ENCODE results near the gene MRPL23. TPM values are rescaled to one million over a fixed set of nuclear protein-coding genes. Genes with fewer than 3 reads are reported as not detected.
"Not testable (repeated sequence)": the region's sequence is repeated elsewhere in the genome, so short reads cannot be mapped to it uniquely, and the experiment has no call there.

The MRPL23 gene
- total and polyA plus RNA-seq, 2 donors (not counting 3 experiments of a cell fraction or from before 2014, with no cell fraction given), result 72.7 to 222 TPM

DNA sequence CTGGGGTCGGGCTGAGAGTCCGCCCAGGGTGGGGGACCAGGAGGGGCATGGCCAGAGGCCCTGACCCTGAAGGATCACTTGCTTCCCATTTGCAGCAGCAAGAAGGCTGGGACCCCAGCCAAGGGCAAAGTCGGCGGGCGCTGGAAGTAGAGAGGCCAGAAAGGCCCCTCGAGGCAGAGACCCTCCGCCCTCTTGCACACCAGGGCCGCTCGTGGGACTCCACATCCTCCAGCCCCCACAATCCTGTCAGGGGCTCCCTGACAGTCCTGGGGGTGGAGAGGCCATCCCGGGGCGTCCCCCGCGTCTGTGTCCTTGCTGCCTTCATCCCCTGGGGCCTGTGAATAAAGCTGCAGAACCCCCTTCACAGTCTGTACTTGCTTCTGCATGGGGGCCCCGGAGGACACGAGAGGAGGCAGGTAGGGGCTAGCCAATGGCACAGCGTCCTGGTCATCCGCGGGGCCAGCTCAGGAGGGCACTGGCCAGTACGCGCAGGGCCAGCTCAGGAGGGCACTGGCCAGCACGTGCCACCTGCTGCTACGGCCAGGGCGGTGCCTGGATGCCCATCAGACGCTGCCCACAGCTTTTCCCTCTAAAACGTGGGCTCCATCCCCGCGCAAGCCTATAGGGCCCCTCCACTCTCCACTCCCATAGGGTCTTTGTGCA, 8.7 kb upstream of the MRPL23 start:
- Histone ChIP-seq H3K4me2 (ENCODE audit: insufficient read depth, low read length) (no peak overlapping the region), H3K9ac (replicated peaks; ENCODE audit: extremely low read depth, insufficient read depth, low read length) (no peak overlapping the region), H3K9me1 (replicated peaks; ENCODE audit: control insufficient read depth, extremely low read depth, insufficient read depth, low read length) (no peaks in the 10 kb centered on the region), H4K20me1 (replicated peaks; ENCODE audit: control insufficient read depth, extremely low read depth, insufficient read depth, low read length) (no peaks in the 10 kb centered on the region), H3K9me3 (replicated peaks; ENCODE audit: control insufficient read depth, insufficient read depth, low read length) (no peaks in the 10 kb centered on the region), H3K27ac (ENCODE audit: insufficient read depth, low read depth, low read length) (no peak overlapping the region), H3K79me2 (ENCODE audit: control insufficient read depth, insufficient read depth, low read length) (no peaks in the 10 kb centered on the region), H3K27me3 (ENCODE audit: control insufficient read depth in 2 of 2, insufficient read depth in 2 of 2, low read length in 2 of 2) (no peaks in the 10 kb centered on the region), H2AFZ (ENCODE audit: low read depth, low read length) (no peak overlapping the region), H3K4me1 (ENCODE audit: control insufficient read depth, extremely low read depth, insufficient read depth, low read length) (no peaks in the 10 kb centered on the region), H3K4me3 (replicated peaks in 1 of 3; ENCODE audit: insufficient read depth in 1 of 3, low read depth in 1 of 3, low read length in 3 of 3) (no peak overlapping the region), H3K36me3 (ENCODE audit: control insufficient read depth in 2 of 2, extremely low read depth in 1 of 2, insufficient read depth in 2 of 2, low read length in 2 of 2) (no peaks in the 10 kb centered on the region)
- no peak for DNase-seq (ENCODE audit: low read depth, low spot score)
- no TSS peak for BruUV-seq (replicated peaks)
- ChIA-PET CTCF (interaction anchor here (0.8 to 1.5 kb wide), 2 partner anchors 28 to 56 kb away, joined by 4 to 5 read pairs; no protein-coding TSS in a partner anchor), POLR2A (no interaction called here)
- FAIRE-seq, result no peak
- no peak for TF ChIP-seq MYC (IDR thresholded peaks at IDR 0.05; ENCODE audit: low read depth, low read length)
- no peak for TF ChIP-seq JUN (IDR thresholded peaks at IDR 0.05; ENCODE audit: borderline replicate concordance, insufficient read depth, insufficient read length, low read depth)
- intact Hi-C loops (cut with micrococcal nuclease), result no loop called here
- dilution Hi-C loops (cut with MboI; ENCODE audit: extremely low pct_ligation_motif_present, low sequenced_read_pairs), result no loop called here

DNA sequence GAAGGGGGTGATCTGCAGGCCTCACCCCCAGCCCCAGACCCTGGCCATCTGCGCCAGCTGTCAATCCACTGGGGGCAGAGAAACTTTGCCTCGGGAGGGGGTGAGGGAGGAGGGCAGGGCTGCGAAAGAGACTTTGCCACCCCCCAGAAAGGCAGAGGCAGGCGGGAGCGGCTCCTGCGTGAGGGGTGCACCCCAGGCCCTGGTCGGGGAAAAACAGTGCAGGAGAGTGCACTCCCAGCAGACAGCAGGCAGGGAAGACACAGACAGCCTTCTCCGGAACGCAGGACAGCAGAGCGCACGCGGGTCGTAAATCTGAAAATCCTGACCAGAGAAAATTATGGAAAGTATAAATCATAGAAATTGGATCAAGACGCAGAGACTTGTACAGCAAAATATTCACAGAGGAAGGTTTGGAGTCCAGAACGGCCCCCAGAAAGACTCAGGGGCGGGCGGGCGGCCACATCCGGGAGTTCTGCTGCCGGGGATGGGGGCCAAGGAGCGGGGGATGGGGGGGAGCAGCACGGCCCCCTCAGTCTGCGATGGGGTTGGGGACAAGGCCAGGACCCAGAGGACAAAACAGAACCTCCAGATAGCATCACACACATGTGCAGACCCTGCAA, 8.0 kb upstream of the MRPL23 start:
- intact Hi-C loops (cut with micrococcal nuclease), result no loop called here

DNA sequence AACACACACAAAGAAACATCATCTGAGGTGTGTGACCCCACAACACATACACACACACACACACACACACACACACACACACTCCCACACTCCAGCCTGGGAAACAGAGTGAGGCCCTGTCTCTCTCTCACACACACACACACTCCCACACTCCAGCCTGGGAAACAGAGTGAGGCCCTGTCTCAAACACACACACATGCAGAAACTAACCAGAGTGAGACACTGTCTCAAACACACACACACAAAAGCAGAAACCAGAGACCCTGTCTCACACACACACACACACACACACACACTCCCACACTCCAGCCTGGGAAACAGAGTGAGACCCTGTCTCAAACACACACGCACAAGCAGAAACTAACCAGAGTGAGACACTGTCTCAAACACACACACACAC, 7.3 kb upstream of the MRPL23 start:
- BruUV-seq (replicated peaks); H4K20me1 ChIP-seq (replicated peaks; ENCODE audit: control insufficient read depth, extremely low read depth, insufficient read depth, low read length); H3K27me3 ChIP-seq (ENCODE audit: control insufficient read depth in 2 of 2, insufficient read depth in 2 of 2, low read length in 2 of 2); dilution Hi-C loops (cut with MboI; ENCODE audit: extremely low pct_ligation_motif_present, low sequenced_read_pairs); POLR2A ChIA-PET; H3K4me2 ChIP-seq (ENCODE audit: insufficient read depth, low read length); H3K9me1 ChIP-seq (replicated peaks; ENCODE audit: control insufficient read depth, extremely low read depth, insufficient read depth, low read length); H3K9me3 ChIP-seq (replicated peaks; ENCODE audit: control insufficient read depth, insufficient read depth, low read length); H3K4me3 ChIP-seq (replicated peaks in 1 of 3; ENCODE audit: insufficient read depth in 1 of 3, low read depth in 1 of 3, low read length in 3 of 3); H3K79me2 ChIP-seq (ENCODE audit: control insufficient read depth, insufficient read depth, low read length); CTCF ChIA-PET; H3K4me1 ChIP-seq (ENCODE audit: control insufficient read depth, extremely low read depth, insufficient read depth, low read length); H3K27ac ChIP-seq (ENCODE audit: insufficient read depth, low read depth, low read length); H3K36me3 ChIP-seq (ENCODE audit: control insufficient read depth in 2 of 2, extremely low read depth in 1 of 2, insufficient read depth in 2 of 2, low read length in 2 of 2); intact Hi-C loops (cut with micrococcal nuclease); FAIRE-seq; H3K9ac ChIP-seq (replicated peaks; ENCODE audit: extremely low read depth, insufficient read depth, low read length); H2AFZ ChIP-seq (ENCODE audit: low read depth, low read length): not testable (repeated sequence)
- peak; percentile 44 for DNase-seq (ENCODE audit: low read depth, low spot score)

More for the DNA sequence above, 8.0 kb upstream of the MRPL23 start:
- dilution Hi-C loops (cut with MboI; ENCODE audit: extremely low pct_ligation_motif_present, low sequenced_read_pairs), result no loop called here
- H3K27me3 ChIP-seq (ENCODE audit: control insufficient read depth in 2 of 2, insufficient read depth in 2 of 2, low read length in 2 of 2), result no peaks in the 10 kb centered on the region
- BruUV-seq (replicated peaks), result no TSS peak
- H3K4me3 ChIP-seq (replicated peaks in 1 of 3; ENCODE audit: insufficient read depth in 1 of 3, low read depth in 1 of 3, low read length in 3 of 3), result no peak overlapping the region
- no peak overlapping the region for H3K9ac ChIP-seq (replicated peaks; ENCODE audit: extremely low read depth, insufficient read depth, low read length)
- H3K4me1 ChIP-seq (ENCODE audit: control insufficient read depth, extremely low read depth, insufficient read depth, low read length), result no peaks in the 10 kb centered on the region
- no peak overlapping the region for H3K27ac ChIP-seq (ENCODE audit: insufficient read depth, low read depth, low read length)
- no peaks in the 10 kb centered on the region for H3K79me2 ChIP-seq (ENCODE audit: control insufficient read depth, insufficient read depth, low read length)
- no peak overlapping the region for H3K4me2 ChIP-seq (ENCODE audit: insufficient read depth, low read length)
- FAIRE-seq (no peak), DNase-seq (ENCODE audit: low read depth, low spot score) (no peak)
- CTCF ChIA-PET, result interaction anchor here (1.5 kb wide), 1 partner anchor 28 kb away, joined by 4 read pairs; no protein-coding TSS in a partner anchor
- no peaks in the 10 kb centered on the region for H4K20me1 ChIP-seq (replicated peaks; ENCODE audit: control insufficient read depth, extremely low read depth, insufficient read depth, low read length)
- H2AFZ ChIP-seq (ENCODE audit: low read depth, low read length), result no peak overlapping the region
- no peak for TF ChIP-seq MYC (IDR thresholded peaks at IDR 0.05; ENCODE audit: low read depth, low read length)
- TF ChIP-seq JUN (IDR thresholded peaks at IDR 0.05; ENCODE audit: borderline replicate concordance, insufficient read depth, insufficient read length, low read depth), result no peak
- TF ChIP-seq, protein P1, sequence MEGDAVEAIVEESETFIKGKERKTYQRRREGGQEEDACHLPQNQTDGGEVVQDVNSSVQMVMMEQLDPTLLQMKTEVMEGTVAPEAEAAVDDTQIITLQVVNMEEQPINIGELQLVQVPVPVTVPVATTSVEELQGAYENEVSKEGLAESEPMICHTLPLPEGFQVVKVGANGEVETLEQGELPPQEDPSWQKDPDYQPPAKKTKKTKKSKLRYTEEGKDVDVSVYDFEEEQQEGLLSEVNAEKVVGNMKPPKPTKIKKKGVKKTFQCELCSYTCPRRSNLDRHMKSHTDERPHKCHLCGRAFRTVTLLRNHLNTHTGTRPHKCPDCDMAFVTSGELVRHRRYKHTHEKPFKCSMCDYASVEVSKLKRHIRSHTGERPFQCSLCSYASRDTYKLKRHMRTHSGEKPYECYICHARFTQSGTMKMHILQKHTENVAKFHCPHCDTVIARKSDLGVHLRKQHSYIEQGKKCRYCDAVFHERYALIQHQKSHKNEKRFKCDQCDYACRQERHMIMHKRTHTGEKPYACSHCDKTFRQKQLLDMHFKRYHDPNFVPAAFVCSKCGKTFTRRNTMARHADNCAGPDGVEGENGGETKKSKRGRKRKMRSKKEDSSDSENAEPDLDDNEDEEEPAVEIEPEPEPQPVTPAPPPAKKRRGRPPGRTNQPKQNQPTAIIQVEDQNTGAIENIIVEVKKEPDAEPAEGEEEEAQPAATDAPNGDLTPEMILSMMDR (IDR thresholded peaks at IDR 0.05; ENCODE audit: extremely low read depth in 1 of 2, insufficient read depth in 1 of 2, low read depth in 1 of 2, low read length in 2 of 2), result no peak
- no peak for TF ChIP-seq EZH2 (IDR thresholded peaks at IDR 0.05; ENCODE audit: borderline replicate concordance, low read depth, low read length, severe bottlenecking)
- TF ChIP-seq POLR2A (IDR thresholded peaks at IDR 0.05; ENCODE audit: low read depth, low read length), result no peak
- TF ChIP-seq, protein P2, sequence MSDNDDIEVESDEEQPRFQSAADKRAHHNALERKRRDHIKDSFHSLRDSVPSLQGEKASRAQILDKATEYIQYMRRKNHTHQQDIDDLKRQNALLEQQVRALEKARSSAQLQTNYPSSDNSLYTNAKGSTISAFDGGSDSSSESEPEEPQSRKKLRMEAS (IDR thresholded peaks at IDR 0.05; ENCODE audit: insufficient read depth, insufficient read length), result no peak
- H3K36me3 ChIP-seq (ENCODE audit: control insufficient read depth in 2 of 2, extremely low read depth in 1 of 2, insufficient read depth in 2 of 2, low read length in 2 of 2), result no peaks in the 10 kb centered on the region
- H3K9me3 ChIP-seq (replicated peaks; ENCODE audit: control insufficient read depth, insufficient read depth, low read length), result no peaks in the 10 kb centered on the region
- H3K9me1 ChIP-seq (replicated peaks; ENCODE audit: control insufficient read depth, extremely low read depth, insufficient read depth, low read length), result no peaks in the 10 kb centered on the region
- POLR2A ChIA-PET, result no interaction called here
